Fibroblast of the aortic adventitia (primary cell): ENCODE measurements around the gene ZNF780A. TPM values are rescaled to one million over a fixed set of nuclear protein-coding genes. Genes with fewer than 3 reads are reported as not detected.
"Not testable (repeated sequence)": the region's sequence is repeated elsewhere in the genome, so short reads cannot be mapped to it uniquely, and the experiment has no call there.

ENCODE experiments used
- DNase-seq: peaks from one replicate; pipeline ENCODE4 v3.0.0-alpha.2; 2010; ENCODE audit warnings: low read depth
- H3K4me3 ChIP-seq: 2 replicates; pipeline ENCODE4 v1.5.1; 2011; ENCODE audit warnings: low read depth, mild to moderate bottlenecking, control low read depth, low read length, moderate library complexity
- CTCF ChIP-seq: IDR thresholded peaks from 2 replicates; pipeline ENCODE4 v1.5.1; 2011; ENCODE audit warnings: mild to moderate bottlenecking, low read length, control low read depth, inconsistent platforms; ENCODE audit not compliant: insufficient read depth
- total RNA-seq: library from RNA; depleted of rRNA; stranded (reverse); fragments of >200 nt; gene quantifications from 2 replicates; pipeline ENCODE4 v1.2.3, GENCODE V29; 2012; ENCODE audit warnings: low replicate concordance

Gene ZNF780A
- total RNA-seq, 1 donor: 15.9 TPM

GRCh38 chr19:40129425-40129824, 38.7 kb upstream of the ZNF780A start:
- TF ChIP-seq CTCF: no peak
- no peak overlapping the region for H3K4me3 ChIP-seq
- DNase-seq: no peak

GRCh38 chr19:40128991-40129390, 38.2 kb upstream of the ZNF780A start:
- no peak overlapping the region for H3K4me3 ChIP-seq
- no peak for TF ChIP-seq CTCF
- no peak for DNase-seq

GRCh38 chr19:40119380-40119779, 28.6 kb upstream of the ZNF780A start:
- TF ChIP-seq CTCF: no peak
- H3K4me3 ChIP-seq: no peak overlapping the region
- DNase-seq: no peak

- not testable (repeated sequence) for H3K4me3 ChIP-seq, DNase-seq
Observed at GRCh38 chr19:40118638-40119037, 27.9 kb upstream of the ZNF780A start.

GRCh38 chr19:40116075-40116474, 25.3 kb upstream of the ZNF780A start:
- DNase-seq: no peak
- TF ChIP-seq CTCF: no peak

GRCh38 chr19:40114119-40114518, 23.4 kb upstream of the ZNF780A start:
- not testable (repeated sequence) for H3K4me3 ChIP-seq, DNase-seq

More at GRCh38 chr19:40116075-40116474, 25.3 kb upstream of the ZNF780A start:
- H3K4me3 ChIP-seq: no peak overlapping the region

GRCh38 chr19:40112271-40112670, 21.5 kb upstream of the ZNF780A start:
- not testable (repeated sequence) for DNase-seq, H3K4me3 ChIP-seq

GRCh38 chr19:40110570-40110969, 19.8 kb upstream of the ZNF780A start:
- H3K4me3 ChIP-seq: no peak overlapping the region
- no peak for DNase-seq
- no peak for TF ChIP-seq CTCF

- no peak for TF ChIP-seq CTCF
- DNase-seq: no peak
- no peak overlapping the region for H3K4me3 ChIP-seq
Observed at GRCh38 chr19:40104754-40105153, 14.0 kb upstream of the ZNF780A start.
